ENCODE results near the gene TMEM80.
A peak's percentile ranks its signal among the peaks of the same experiment; 100 is the strongest.

The TMEM80 gene

DNA sequence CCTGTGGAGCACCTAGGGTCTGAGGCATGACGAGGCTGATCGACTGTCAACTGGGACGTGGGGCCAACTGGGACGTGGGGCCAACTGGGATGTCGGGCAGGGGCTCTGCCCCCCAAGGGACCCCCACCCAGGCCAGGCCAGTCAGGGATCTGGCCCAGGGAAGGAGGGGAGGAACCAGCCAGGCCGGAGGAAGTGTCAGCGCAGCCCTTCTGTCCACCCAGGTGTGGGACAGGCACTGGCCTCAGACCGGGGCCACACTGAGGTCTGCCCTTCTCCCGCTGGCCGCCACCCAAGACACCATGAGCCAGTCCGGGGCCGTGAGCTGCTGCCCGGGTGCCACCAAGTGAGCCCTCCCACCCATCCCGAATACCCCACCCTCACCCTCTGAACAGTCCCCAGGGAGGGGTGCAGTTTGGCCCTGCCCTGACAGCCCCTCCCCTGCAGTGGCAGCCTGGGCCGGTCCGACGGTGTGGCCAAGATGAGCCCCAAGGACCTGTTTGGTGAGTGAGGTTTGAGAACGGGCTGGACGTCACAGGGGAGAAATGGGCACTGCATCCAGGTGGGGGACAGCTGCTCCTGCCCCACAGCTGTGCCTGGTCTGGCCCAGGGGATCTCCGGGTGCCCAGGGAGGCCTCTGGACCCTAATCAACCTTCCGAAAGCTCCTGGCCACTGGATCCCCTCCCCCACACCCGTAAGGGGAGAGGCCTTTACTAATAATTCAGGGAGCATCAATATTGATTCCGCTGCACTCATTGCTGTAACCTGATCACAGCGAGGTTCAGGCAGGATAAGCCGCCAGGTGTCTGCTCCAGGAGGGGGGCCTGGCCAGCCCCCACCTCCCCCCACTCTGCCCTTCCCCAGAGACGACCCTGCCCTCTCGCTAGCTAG lies 13.7 kb downstream of the TMEM80 start (continued):
- TF ChIP-seq ZEB2 (tag by site-specific recombination; IDR thresholded peaks at IDR 0.05), result no peak

DNA sequence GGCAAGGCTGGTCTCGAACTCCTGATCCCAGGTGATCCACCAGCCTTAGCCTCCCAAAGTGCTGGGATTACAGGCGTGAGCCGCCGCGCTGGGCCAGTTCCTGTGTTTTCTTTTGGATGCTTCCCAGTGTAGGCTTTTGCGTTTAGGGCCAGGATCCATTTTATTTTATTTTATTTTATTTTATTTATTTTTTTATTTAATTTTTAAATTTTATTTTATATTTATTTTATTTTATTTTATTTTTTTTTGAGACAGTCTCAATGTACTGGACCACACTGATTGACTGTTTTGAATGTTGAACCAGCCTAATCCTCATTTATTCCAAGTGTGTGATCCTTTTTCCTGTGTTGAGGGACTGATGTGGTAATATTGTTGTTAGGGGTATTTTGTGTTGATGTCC lies 18.8 kb downstream of the TMEM80 start:
- Histone ChIP-seq H3K36me3 (ENCODE audit: control insufficient read depth in 2 of 2, insufficient read depth in 1 of 2, low read length in 2 of 2) (no peaks in the 10 kb centered on the region), H3K9me3 (ENCODE audit: control insufficient read depth, insufficient read depth, low read depth, low read length) (no peaks in the 10 kb centered on the region), H3K4me1 (ENCODE audit: control insufficient read depth, insufficient read depth, low read length) (no peaks in the 10 kb centered on the region), H3K4me3 (ENCODE audit: low read depth, low read length) (no peak overlapping the region), H3K27ac (ENCODE audit: extremely low read depth, low read depth, low read length) (no peak overlapping the region)
- ChIA-PET CTCF (interaction anchor here (0.6 kb wide), 1 partner anchor 108 kb away, joined by 4 read pairs; no protein-coding TSS in a partner anchor), POLR2A (no interaction called here)
- TF ChIP-seq ZNF274 (IDR thresholded peaks at IDR 0.05; ENCODE audit: low read length) (no peak), ZNF274 (tag by site-specific recombination; IDR thresholded peaks at IDR 0.05; ENCODE audit: borderline replicate concordance) (no peak), ZNF211 (tag by site-specific recombination; IDR thresholded peaks at IDR 0.05; ENCODE audit: low read depth) (no peak), ZNF169 (tag by site-specific recombination; IDR thresholded peaks at IDR 0.05) (no peak), ZNF514 (tag by site-specific recombination; IDR thresholded peaks at IDR 0.05) (no peak)

DNA sequence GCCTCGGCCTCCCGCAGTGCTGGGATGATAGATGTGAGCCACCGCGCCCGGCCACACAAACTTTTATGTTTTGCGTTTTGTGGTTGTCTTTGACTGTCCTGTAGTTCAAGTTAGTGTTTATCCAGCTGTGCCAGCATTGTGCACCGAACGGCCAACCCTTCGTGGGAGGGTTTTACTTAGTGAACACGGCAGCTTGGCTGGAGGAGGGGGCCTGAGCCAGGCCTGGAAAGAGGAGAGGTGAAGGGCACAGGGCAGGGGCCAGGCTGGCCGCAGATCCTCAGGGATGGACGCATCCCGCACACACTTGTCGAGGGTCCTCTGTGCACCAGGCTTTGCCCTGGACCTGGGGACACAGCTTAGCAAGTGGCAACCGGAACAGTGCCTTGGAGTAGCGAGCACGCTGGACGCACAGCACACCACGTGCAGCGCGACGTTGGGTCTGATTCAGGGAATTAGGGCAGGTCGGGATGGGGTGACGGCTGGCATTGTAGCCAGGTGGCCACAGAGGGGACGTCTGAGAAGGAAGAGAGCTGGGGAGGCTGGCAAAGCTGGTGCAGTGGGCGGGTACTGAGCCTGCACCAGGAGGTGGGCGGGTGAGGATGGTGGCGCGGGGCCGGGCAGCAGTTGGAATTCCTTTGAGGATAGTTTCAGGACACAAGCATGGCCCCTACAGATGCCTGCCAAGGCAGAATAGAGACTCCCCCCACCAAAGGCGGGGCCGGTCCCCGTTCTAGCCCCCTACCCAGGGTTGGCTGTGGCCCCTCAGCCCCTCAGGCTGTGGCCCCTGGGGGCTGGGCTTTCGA lies 23.8 kb downstream of the TMEM80 start:
- H3K27ac ChIP-seq (ENCODE audit: extremely low read depth, low read depth, low read length), result no peak overlapping the region
- H3K36me3 ChIP-seq (ENCODE audit: control insufficient read depth in 2 of 2, insufficient read depth in 1 of 2, low read length in 2 of 2), result no peaks in the 10 kb centered on the region
- H3K4me1 ChIP-seq (ENCODE audit: control insufficient read depth, insufficient read depth, low read length), result no peaks in the 10 kb centered on the region
- no peaks in the 10 kb centered on the region for H3K9me3 ChIP-seq (ENCODE audit: control insufficient read depth, insufficient read depth, low read depth, low read length)
- no peak overlapping the region for H3K4me3 ChIP-seq (ENCODE audit: low read depth, low read length)
- no peak for TF ChIP-seq ZNF561 (tag by site-specific recombination; IDR thresholded peaks at IDR 0.05; ENCODE audit: borderline replicate concordance)
- TF ChIP-seq GLIS1 (tag by site-specific recombination; IDR thresholded peaks at IDR 0.05), result 0 out of 2 replicates have a peak, but pooled peaks have one; percentile 20
- TF ChIP-seq, protein P1, sequence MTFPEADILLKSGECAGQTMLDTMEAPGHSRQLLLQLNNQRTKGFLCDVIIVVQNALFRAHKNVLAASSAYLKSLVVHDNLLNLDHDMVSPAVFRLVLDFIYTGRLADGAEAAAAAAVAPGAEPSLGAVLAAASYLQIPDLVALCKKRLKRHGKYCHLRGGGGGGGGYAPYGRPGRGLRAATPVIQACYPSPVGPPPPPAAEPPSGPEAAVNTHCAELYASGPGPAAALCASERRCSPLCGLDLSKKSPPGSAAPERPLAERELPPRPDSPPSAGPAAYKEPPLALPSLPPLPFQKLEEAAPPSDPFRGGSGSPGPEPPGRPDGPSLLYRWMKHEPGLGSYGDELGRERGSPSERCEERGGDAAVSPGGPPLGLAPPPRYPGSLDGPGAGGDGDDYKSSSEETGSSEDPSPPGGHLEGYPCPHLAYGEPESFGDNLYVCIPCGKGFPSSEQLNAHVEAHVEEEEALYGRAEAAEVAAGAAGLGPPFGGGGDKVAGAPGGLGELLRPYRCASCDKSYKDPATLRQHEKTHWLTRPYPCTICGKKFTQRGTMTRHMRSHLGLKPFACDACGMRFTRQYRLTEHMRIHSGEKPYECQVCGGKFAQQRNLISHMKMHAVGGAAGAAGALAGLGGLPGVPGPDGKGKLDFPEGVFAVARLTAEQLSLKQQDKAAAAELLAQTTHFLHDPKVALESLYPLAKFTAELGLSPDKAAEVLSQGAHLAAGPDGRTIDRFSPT (tag by site-specific recombination; IDR thresholded peaks at IDR 0.05), result peak; percentile 30; the same call in 1 of the 2 replicates
- no peak for TF ChIP-seq ZNF140 (tag by site-specific recombination; IDR thresholded peaks at IDR 0.05)
- ChIA-PET POLR2A (interaction anchor here (0.6 to 0.9 kb wide), 2 partner anchors 12 to 24 kb away, joined by 3 read pairs; partner anchors contain the start of gene DEAF1), CTCF (interaction anchor here (0.6 kb wide), 1 partner anchor 134 kb away, joined by 3 read pairs; no protein-coding TSS in a partner anchor)

DNA sequence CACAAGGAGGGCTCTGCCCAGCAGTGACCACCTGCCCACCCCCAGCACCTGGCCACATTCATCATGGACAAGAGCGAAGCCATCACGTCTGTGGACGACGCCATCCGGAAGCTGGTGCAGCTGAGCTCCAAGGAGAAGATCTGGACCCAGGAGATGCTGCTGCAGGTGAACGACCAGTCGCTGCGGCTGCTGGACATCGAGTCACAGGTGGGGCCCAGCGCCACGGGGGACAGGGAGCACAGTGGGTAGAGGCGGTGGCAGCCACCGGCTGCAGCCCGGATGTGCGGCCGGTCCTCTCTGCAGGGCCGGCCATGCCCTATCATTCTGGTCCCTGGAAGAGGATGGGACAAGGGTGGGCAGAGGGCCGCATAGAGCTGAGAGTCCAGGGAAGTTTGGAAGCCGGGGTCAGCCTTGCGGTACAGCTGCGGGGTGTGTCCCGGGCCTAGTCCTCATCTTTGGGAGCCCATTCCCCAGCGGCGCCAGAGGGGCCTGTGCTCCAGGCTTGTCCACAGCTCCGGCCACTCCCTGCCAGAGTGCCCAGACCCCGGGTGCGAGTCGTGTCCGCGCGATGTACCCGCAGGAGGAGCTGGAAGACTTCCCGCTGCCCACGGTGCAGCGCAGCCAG lies 24.5 kb downstream of the TMEM80 start:
- Histone ChIP-seq H3K27ac (ENCODE audit: extremely low read depth, low read depth, low read length) (no peak overlapping the region), H3K4me1 (ENCODE audit: control insufficient read depth, insufficient read depth, low read length) (no peaks in the 10 kb centered on the region), H3K4me3 (ENCODE audit: low read depth, low read length) (no peak overlapping the region), H3K36me3 (ENCODE audit: control insufficient read depth in 2 of 2, insufficient read depth in 1 of 2, low read length in 2 of 2) (no peaks in the 10 kb centered on the region), H3K9me3 (ENCODE audit: control insufficient read depth, insufficient read depth, low read depth, low read length) (no peaks in the 10 kb centered on the region)
- ChIA-PET CTCF (interaction anchor here (0.6 kb wide), 1 partner anchor 135 kb away, joined by 3 read pairs; no protein-coding TSS in a partner anchor), POLR2A (interaction anchor here (0.9 kb wide), 1 partner anchor 13 kb away, joined by 3 read pairs; no protein-coding TSS in a partner anchor)
- TF ChIP-seq, protein P2, sequence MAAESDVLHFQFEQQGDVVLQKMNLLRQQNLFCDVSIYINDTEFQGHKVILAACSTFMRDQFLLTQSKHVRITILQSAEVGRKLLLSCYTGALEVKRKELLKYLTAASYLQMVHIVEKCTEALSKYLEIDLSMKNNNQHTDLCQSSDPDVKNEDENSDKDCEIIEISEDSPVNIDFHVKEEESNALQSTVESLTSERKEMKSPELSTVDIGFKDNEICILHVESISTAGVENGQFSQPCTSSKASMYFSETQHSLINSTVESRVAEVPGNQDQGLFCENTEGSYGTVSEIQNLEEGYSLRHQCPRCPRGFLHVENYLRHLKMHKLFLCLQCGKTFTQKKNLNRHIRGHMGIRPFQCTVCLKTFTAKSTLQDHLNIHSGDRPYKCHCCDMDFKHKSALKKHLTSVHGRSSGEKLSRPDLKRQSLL (tag by site-specific recombination; IDR thresholded peaks at IDR 0.05), result no peak
- TF ChIP-seq, protein P3, sequence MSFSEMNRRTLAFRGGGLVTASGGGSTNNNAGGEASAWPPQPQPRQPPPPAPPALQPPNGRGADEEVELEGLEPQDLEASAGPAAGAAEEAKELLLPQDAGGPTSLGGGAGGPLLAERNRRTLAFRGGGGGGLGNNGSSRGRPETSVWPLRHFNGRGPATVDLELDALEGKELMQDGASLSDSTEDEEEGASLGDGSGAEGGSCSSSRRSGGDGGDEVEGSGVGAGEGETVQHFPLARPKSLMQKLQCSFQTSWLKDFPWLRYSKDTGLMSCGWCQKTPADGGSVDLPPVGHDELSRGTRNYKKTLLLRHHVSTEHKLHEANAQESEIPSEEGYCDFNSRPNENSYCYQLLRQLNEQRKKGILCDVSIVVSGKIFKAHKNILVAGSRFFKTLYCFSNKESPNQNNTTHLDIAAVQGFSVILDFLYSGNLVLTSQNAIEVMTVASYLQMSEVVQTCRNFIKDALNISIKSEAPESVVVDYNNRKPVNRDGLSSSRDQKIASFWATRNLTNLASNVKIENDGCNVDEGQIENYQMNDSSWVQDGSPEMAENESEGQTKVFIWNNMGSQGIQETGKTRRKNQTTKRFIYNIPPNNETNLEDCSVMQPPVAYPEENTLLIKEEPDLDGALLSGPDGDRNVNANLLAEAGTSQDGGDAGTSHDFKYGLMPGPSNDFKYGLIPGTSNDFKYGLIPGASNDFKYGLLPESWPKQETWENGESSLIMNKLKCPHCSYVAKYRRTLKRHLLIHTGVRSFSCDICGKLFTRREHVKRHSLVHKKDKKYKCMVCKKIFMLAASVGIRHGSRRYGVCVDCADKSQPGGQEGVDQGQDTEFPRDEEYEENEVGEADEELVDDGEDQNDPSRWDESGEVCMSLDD (tag by site-specific recombination; IDR thresholded peaks at IDR 0.05), result no peak
- TF ChIP-seq, protein P1 (tag by site-specific recombination; IDR thresholded peaks at IDR 0.05), result no peak
- TF ChIP-seq ZNF157 (tag by site-specific recombination; IDR thresholded peaks at IDR 0.05), result no peak
- no peak for TF ChIP-seq ZNF239 (tag by site-specific recombination; IDR thresholded peaks at IDR 0.05)
- TF ChIP-seq, protein P4, sequence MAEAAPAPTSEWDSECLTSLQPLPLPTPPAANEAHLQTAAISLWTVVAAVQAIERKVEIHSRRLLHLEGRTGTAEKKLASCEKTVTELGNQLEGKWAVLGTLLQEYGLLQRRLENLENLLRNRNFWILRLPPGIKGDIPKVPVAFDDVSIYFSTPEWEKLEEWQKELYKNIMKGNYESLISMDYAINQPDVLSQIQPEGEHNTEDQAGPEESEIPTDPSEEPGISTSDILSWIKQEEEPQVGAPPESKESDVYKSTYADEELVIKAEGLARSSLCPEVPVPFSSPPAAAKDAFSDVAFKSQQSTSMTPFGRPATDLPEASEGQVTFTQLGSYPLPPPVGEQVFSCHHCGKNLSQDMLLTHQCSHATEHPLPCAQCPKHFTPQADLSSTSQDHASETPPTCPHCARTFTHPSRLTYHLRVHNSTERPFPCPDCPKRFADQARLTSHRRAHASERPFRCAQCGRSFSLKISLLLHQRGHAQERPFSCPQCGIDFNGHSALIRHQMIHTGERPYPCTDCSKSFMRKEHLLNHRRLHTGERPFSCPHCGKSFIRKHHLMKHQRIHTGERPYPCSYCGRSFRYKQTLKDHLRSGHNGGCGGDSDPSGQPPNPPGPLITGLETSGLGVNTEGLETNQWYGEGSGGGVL (tag by site-specific recombination; IDR thresholded peaks at IDR 0.05), result no peak
